Ovary (tissue), 9 donors: ENCODE measurements around the gene MFF. TPM values are rescaled to one million over a fixed set of nuclear protein-coding genes. Genes with fewer than 3 reads are reported as not detected.

ENCODE experiments used
- DNase-seq, 5 donors: peaks; one replicate each; pipeline ENCODE4 v3.0.0-alpha.2; 2019 to 2020
- H3K27ac ChIP-seq, 2 donors: fragments of 200-600 bp; one replicate each; pipeline versions ENCODE4 v1.5.1 to v1.8.0; 2019 to 2022
- H3K27me3 ChIP-seq: fragments of 200-600 bp; one replicate; pipeline ENCODE4 v1.8.0; 2022
- H3K36me3 ChIP-seq: fragments of 200-600 bp; sonication (generic); one replicate; pipeline ENCODE4 v1.5.1; 2019
- H3K4me1 ChIP-seq: one replicate; pipeline ENCODE4 v1.8.1; 2013; ENCODE audit warnings: mild to moderate bottlenecking, moderate library complexity; ENCODE audit not compliant: insufficient read depth
- H3K4me3 ChIP-seq: fragments of 200-600 bp; sonication (generic); one replicate; pipeline ENCODE4 v1.5.1; 2017
- H3K9me3 ChIP-seq, 2 donors: fragments of 200-600 bp in 1 of 2; sonication (generic) in 1 of 2; one replicate each; pipeline versions ENCODE4 v1.5.1 to v1.8.1; 2013 to 2019; ENCODE audit warnings: mild to moderate bottlenecking in 1 of 2, moderate library complexity in 1 of 2
- EP300 ChIP-seq: sonication (generic); formaldehyde crosslinking; IDR thresholded peaks from one replicate; pipeline ENCODE4 v1.6.1; 2017; ENCODE audit warnings: antibody characterized with exemption
- POLR2A ChIP-seq: fragments of 450-650 bp; IDR thresholded peaks from one replicate; pipeline ENCODE4 v1.6.1; 2017; ENCODE audit warnings: antibody characterized with exemption, mild to moderate bottlenecking, moderate library complexity
- WGBS, 3 donors: extraction: QIAGEN DNeasy Blood & Tissue Kit in 1 of 3; methylation state at CpG; one replicate each; pipeline versions ENCODE4 v1.1.5 to v1.1.7; 2013 to 2017; 5-methylcytosine and 5-hydroxymethylcytosine counted together
- intact Hi-C, 4 donors: fragments of 100-400 bp; cut with DNase I; formaldehyde crosslinking; loops; one replicate each; pipeline versions ENCODE4 v1.11.0 to v1.15.1; 2022 to 2023
- polyA plus RNA-seq, 2 donors: library from polyadenylated mRNA; stranded (reverse); fragments of 200-250 nt in 1 of 2; fragments of 350-450 nt in 1 of 2; fragmentation: Illumina TruSeq in 1 of 2; extraction: RNeasy Lipid Tissue Mini Kit (QIAGEN cat#74804) in 1 of 2; gene quantifications; one replicate each; pipeline ENCODE4 v1.2.3, GENCODE V29; 2013 to 2014
- total RNA-seq, 7 donors: library from RNA; depleted of rRNA in 2 of 7; stranded (reverse); fragments of >200 nt in 2 of 7; fragmentation: NEBNext Ultra II Directional in 3 of 7; extraction: Animal tissue kit (Norgen Biotek cat#: 25700) in 3 of 7; gene quantifications; one replicate each; pipeline versions ENCODE4 v1.1.0 to v1.2.4, GENCODE V29; 2016 to 2023
- TF ChIP-seq, protein P1 (sequence below), 3 donors: fragments of 450-650 bp in 2 of 3; fragments of 200-600 bp in 1 of 3; IDR thresholded peaks; one replicate each; pipeline versions ENCODE4 v1.5.1 to v1.8.0; 2016 to 2022; ENCODE audit warnings: antibody characterized with exemption in 3 of 3, mild to moderate bottlenecking in 1 of 3
- donor health status: DM: no; HTN: no; CAD: no; lungs with moderate emphysema.
- donor health status: DM: no; HTN: no; CAD: no.
- donor health status: Bipolar disorder and iron deficiency.
- donor health status: DM: yes; HTN: yes; CAD: no.
- donor health status: DM: no; HTN: no; CAD: no.
- donor health status: DM: yes; HTN: yes; CAD: no.

MFF gene
- total and polyA plus RNA-seq, 9 donors: 57.1 to 101 (median 71.0) TPM

DNA sequence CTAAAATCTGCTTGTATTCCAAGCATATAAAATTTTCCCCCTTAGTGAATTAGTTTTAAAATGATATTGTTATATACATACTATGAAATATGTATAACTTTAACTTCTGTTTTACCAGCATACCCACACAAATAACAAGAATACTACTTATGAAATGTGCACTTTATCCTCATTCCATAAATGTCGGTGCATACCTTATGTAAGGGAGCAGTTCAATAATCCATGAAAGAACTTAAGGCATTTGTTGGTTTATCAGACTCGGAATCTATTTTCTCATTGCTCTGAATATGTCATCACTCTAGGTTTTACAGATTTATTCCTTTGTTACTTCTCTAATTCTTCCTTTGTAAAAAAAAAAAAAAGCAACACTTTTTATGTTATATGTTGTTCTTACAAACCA is 12.5 kb upstream of the MFF start:
- TF ChIP-seq POLR2A (no peak), EP300 (no peak)
- TF ChIP-seq, protein P1, sequence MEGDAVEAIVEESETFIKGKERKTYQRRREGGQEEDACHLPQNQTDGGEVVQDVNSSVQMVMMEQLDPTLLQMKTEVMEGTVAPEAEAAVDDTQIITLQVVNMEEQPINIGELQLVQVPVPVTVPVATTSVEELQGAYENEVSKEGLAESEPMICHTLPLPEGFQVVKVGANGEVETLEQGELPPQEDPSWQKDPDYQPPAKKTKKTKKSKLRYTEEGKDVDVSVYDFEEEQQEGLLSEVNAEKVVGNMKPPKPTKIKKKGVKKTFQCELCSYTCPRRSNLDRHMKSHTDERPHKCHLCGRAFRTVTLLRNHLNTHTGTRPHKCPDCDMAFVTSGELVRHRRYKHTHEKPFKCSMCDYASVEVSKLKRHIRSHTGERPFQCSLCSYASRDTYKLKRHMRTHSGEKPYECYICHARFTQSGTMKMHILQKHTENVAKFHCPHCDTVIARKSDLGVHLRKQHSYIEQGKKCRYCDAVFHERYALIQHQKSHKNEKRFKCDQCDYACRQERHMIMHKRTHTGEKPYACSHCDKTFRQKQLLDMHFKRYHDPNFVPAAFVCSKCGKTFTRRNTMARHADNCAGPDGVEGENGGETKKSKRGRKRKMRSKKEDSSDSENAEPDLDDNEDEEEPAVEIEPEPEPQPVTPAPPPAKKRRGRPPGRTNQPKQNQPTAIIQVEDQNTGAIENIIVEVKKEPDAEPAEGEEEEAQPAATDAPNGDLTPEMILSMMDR (IDR thresholded peaks at IDR 0.05): no peak
- no peak for DNase-seq
- WGBS, 3 donors: 48 to 75% (median 50%) methylated on average over 2 of the region's 2 CpGs
- intact Hi-C loops: no loop called here
- H3K27me3 ChIP-seq: no peaks in the 10 kb centered on the region
- no peak overlapping the region for H3K27ac ChIP-seq
- no peaks in the 10 kb centered on the region for H3K4me1 ChIP-seq
- H3K9me3 ChIP-seq: no peaks in the 10 kb centered on the region
- H3K4me3 ChIP-seq: no peak overlapping the region
- no peaks in the 10 kb centered on the region for H3K36me3 ChIP-seq

- no peak for DNase-seq
- Histone ChIP-seq H3K4me3 (no peak overlapping the region), H3K27ac (no peak overlapping the region), H3K4me1 (no peaks in the 10 kb centered on the region), H3K27me3 (no peaks in the 10 kb centered on the region), H3K36me3 (no peaks in the 10 kb centered on the region), H3K9me3 (no peaks in the 10 kb centered on the region)
- WGBS, 3 donors: 94 to 100% (median 100%) methylated on average over 1 of the region's 1 CpG
- TF ChIP-seq, protein P1 (IDR thresholded peaks at IDR 0.05): no peak
- no peak for TF ChIP-seq POLR2A
- TF ChIP-seq EP300: no peak
- intact Hi-C loops: no loop called here
Observed at GRCh38 chr2:227313310-227313709, 11.7 kb upstream of the MFF start.

GRCh38 chr2:227317834-227318233 is 7.2 kb upstream of the MFF start:
- DNase-seq: no peak
- WGBS, 3 donors: 88 to 93% (median 91%) methylated on average over 2 of the region's 2 CpGs
- Histone ChIP-seq H3K36me3 (no peaks in the 10 kb centered on the region), H3K4me1 (no peaks in the 10 kb centered on the region), H3K4me3 (no peak overlapping the region), H3K27me3 (no peaks in the 10 kb centered on the region), H3K27ac (no peak overlapping the region), H3K9me3 (no peaks in the 10 kb centered on the region)
- intact Hi-C loops: no loop called here
- TF ChIP-seq POLR2A: no peak
- TF ChIP-seq EP300: no peak
- TF ChIP-seq, protein P1 (IDR thresholded peaks at IDR 0.05): no peak

DNA sequence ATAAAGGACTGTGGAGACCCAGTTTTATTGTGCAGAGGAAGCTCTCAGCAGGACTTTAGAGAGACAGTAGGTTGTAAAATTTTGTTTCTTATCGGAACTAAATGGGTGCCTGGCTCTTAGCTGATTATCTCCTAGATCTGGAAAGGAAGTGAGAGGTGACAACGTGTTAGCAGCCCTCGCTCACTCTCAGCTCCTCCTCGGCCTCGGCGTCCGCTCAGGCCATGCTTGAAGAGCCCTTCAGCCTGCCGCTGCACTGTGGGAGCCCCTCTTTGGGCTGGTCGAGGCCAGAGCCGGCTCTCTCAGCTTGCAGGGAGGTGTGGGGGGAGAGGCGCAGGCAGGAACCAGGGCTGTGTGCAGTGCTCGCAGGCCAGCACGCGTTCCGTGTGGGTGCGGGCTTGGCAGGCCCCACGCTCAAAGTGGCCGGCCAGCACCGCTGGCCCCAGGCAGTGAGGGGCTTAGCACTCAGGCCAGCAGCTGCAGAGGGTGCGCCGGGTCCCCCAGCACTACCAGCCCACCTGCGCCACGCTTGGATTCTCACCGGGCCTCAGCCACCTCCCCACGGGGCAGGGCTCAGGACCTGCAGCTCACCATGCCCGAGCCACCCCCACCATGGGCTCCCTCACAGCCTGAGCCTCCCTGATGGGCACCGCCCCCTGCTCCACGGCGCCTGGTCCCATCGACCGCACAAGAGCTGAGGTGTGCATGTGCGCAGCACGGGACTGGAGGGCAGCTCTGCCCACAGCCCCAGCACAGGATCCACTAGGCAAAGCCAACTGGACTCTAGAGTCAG is 4.6 kb upstream of the MFF start:
- WGBS, 3 donors: 90 to 95% (median 92%) methylated on average over 33 of the region's 33 CpGs
- no peak overlapping the region for H3K4me3 ChIP-seq
- no peaks in the 10 kb centered on the region for H3K9me3 ChIP-seq
- no peak overlapping the region for H3K27ac ChIP-seq
- intact Hi-C loops: no loop called here
- no peak for TF ChIP-seq EP300
- TF ChIP-seq, protein P1 (IDR thresholded peaks at IDR 0.05): no peak
- TF ChIP-seq POLR2A: no peak
- no peaks in the 10 kb centered on the region for H3K36me3 ChIP-seq
- no peaks in the 10 kb centered on the region for H3K27me3 ChIP-seq
- DNase-seq: no peak
- peaks cover 3% of the 10 kb centered on the region for H3K4me1 ChIP-seq
